Measurements from ENCODE around the gene FARP1.
A peak's percentile ranks its signal among the peaks of the same experiment; 100 is the strongest.
"Not testable (repeated sequence)": the region's sequence is repeated elsewhere in the genome, so short reads cannot be mapped to it uniquely, and the experiment has no call there.

Gene FARP1

GRCh38 chr13:98405107-98405571 is 262.2 kb downstream of the FARP1 start:
- peak; percentile 29 for DNase-seq

- no peak for DNase-seq
Observed at GRCh38 chr13:98405690-98406344, 262.9 kb downstream of the FARP1 start.

- DNase-seq, result no peak
Observed at GRCh38 chr13:98406427-98406826, 263.5 kb downstream of the FARP1 start.

- no peak for DNase-seq
Observed at GRCh38 chr13:98406971-98407370, 264.1 kb downstream of the FARP1 start.

- DNase-seq, result no peak
Observed at GRCh38 chr13:98407575-98407974, 264.7 kb downstream of the FARP1 start.

- DNase-seq, result no peak
Observed at GRCh38 chr13:98409281-98409680, 266.4 kb downstream of the FARP1 start.

GRCh38 chr13:98410612-98411011 is 267.7 kb downstream of the FARP1 start:
- DNase-seq, result no peak

GRCh38 chr13:98411013-98411412 is 268.1 kb downstream of the FARP1 start:
- no peak for DNase-seq

- no peak for DNase-seq
Observed at GRCh38 chr13:98411617-98412265, 268.8 kb downstream of the FARP1 start.

- DNase-seq, result not testable (repeated sequence)
Observed at GRCh38 chr13:98413278-98413677, 270.4 kb downstream of the FARP1 start.

GRCh38 chr13:98413796-98414195 is 270.9 kb downstream of the FARP1 start:
- no peak for DNase-seq

GRCh38 chr13:98415326-98416070 is 272.6 kb downstream of the FARP1 start:
- DNase-seq, result no peak

GRCh38 chr13:98416408-98416807 is 273.5 kb downstream of the FARP1 start:
- no peak for DNase-seq

- DNase-seq, result no peak
Observed at GRCh38 chr13:98419786-98420553, 277.1 kb downstream of the FARP1 start.

GRCh38 chr13:98420554-98421175 is 277.8 kb downstream of the FARP1 start:
- DNase-seq, result no peak

GRCh38 chr13:98422046-98422445 is 279.2 kb downstream of the FARP1 start:
- DNase-seq, result no peak

- no peak for DNase-seq
Observed at GRCh38 chr13:98423417-98423816, 280.5 kb downstream of the FARP1 start.

- DNase-seq, result no peak
Observed at GRCh38 chr13:98427331-98427995, 284.6 kb downstream of the FARP1 start.

- DNase-seq, result no peak
Observed at GRCh38 chr13:98428256-98428966, 285.5 kb downstream of the FARP1 start.

GRCh38 chr13:98429081-98429480 is 286.2 kb downstream of the FARP1 start:
- DNase-seq, result no peak

GRCh38 chr13:98429531-98429930 is 286.6 kb downstream of the FARP1 start:
- DNase-seq, result no peak

All from retina (tissue), 1 donor.